NCI-H748 treated with DMSO at 0.1 percent for 48 hours (cell line): ENCODE data around the gene EMILIN3.

Source experiments
- DNase-seq: peaks from one replicate; lab custom pipeline; 2025; lab: John Stamatoyannopoulos, UW

The EMILIN3 gene

GRCh38 chr20:41391587-41392001 is 25.0 kb upstream of the EMILIN3 start:
- no peak for DNase-seq

GRCh38 chr20:41390889-41391288 is 24.3 kb upstream of the EMILIN3 start:
- DNase-seq = no peak

DNA sequence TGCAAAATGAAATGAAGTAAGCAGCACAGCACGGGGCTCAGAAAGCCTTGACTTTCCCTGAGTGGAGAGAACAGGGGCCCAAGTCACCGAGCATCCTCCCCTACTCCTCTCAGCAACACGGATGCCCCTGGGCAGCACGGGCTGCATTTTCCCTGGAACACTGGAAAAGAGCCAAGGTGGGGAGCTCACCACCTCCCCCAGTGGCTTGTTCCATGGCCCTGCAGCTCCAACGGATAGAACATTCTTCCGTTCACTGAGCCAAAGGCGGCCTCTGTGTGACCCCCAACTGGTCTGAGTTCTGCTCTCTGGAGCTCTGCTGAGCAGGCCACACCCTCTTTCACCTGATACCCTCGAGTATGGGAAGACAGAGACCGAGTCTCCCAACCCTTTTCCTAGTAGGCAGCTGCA is 20.8 kb upstream of the EMILIN3 start:
- DNase-seq = no peak

DNA sequence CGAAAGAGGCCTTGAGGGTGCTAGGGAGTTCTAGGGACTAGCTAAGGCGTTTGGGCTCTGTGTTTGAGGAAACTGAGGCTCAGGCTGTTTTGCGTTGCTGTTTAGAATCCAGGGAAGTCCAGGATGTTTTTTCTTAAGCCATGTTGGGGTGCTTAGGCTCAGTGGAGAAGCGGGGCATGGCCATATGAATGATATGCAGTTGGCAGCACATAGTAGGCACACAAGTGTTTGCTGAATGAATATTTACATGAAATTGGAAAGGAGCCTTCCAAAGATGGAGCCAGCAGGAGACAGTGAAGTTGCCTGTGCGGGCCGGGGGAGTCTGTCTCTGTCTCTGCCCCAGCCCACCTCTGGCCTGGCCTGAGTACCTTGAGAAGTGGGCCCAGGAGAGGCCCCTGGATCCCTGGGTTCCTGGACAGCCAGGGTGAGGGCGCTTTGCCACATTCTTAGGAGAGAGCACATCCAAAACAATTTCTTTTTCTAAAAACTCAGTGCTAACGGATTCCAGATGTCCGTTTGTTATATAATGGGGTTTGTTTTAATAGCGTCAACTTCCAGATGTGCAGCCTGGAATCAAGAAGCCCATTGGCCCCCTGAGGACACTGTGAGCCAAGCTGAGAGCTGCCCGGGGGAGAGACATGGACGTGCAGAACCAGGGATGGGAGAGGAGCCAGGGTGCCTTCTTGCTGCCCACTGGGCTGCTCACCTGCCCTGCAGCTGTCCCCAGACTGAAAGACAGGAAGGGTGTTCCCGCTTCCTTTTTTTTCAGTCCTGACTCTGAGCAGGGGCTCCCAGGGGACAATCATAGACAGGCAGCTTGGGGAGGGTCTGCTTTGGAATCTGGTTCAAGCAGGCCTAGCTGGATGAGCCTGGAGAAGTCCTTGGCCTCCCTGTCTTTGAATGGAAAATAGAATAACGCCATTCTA is 20.1 kb upstream of the EMILIN3 start:
- no peak for DNase-seq

GRCh38 chr20:41382791-41383305 is 16.2 kb upstream of the EMILIN3 start:
- DNase-seq = no peak

DNA sequence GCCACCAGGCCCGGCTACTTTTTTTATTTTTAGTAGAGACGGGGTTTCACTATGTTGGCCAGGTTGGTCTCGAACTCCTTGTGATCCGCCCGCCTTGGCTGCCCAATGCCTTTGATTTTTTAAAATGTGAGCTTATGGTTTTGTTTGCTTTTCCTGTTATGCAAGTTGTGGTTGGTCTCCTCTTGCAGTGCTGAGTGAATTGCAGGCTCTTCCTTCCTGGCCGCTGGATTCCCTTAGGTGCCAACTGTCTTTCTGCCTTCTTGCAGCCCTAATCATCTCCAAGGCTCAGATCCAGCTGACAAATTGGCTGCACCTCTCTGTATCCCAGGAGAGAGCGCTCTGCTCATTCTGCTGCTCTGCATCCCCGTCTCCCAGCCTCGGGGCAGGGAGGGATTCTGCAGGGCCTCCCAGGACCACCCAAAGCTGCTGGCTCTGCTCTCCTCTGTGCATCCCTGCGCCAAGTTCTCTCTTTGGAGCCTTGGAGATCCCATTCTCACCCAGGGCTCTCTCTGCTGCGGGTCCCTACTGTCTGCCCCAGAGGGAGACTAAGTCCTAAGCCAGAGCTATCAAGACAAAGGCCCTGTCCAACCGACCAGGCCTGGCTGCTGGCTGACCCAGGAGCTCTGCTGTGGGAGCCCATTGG is 14.1 kb upstream of the EMILIN3 start:
- no peak for DNase-seq

- no peak for DNase-seq
Measured at GRCh38 chr20:41379551-41379950, 12.9 kb upstream of the EMILIN3 start.

DNA sequence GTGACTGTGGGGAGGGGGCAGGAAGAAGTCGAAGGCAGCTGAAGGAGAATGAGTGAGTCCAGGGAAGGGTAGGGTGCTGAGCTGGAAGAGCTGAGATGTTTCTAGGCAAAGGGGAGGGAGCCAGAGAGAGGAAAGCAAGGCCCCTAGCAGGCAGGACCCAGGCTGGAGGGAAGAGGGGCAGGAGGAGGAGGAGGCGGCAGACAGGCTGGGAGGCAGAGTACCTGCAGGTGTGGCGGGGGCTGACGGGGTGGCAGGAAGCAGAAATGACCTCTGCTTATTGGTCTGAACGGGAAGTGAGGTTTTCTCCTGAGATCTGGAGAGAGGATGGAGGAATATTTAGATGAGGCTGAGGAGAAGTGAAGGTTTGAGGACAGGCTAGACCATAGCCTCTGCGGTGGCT is 10.7 kb upstream of the EMILIN3 start:
- no peak for DNase-seq

- DNase-seq = no peak
Measured at GRCh38 chr20:41376349-41376748, 9.7 kb upstream of the EMILIN3 start.

- no peak for DNase-seq
Measured at GRCh38 chr20:41375846-41376245, 9.2 kb upstream of the EMILIN3 start.

- DNase-seq = no peak
Measured at GRCh38 chr20:41373931-41374920, 7.6 kb upstream of the EMILIN3 start.

- DNase-seq = no peak
Measured at GRCh38 chr20:41373251-41373783, 6.7 kb upstream of the EMILIN3 start.

GRCh38 chr20:41371371-41371770 is 4.8 kb upstream of the EMILIN3 start:
- no peak for DNase-seq

- no peak for DNase-seq
Measured at GRCh38 chr20:41370176-41370575, 3.6 kb upstream of the EMILIN3 start.

DNA sequence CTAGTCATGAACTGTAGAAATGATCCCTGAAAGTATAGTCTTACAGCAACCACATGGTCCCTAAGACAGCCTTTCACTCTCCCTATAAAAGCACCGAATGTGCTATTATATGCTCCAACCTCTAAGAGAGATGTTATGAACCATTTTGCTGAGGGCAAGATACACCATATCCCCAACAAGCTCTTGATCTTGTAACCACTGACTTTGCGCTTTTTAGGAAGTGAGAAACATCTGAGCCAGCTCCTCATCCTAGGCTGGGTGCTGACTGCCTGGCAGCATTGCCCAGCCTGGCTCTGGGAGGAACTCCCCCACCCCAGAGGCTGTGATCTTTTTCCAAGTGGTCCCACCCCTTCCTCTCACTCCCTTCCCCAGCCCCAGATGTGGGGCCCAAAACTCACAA is 3.1 kb upstream of the EMILIN3 start:
- DNase-seq = no peak

- no peak for DNase-seq
Measured at GRCh38 chr20:41367956-41368355, 1.3 kb upstream of the EMILIN3 start.

- DNase-seq = no peak
Measured at GRCh38 chr20:41367393-41367695, 726 bp upstream of the EMILIN3 start.

DNA sequence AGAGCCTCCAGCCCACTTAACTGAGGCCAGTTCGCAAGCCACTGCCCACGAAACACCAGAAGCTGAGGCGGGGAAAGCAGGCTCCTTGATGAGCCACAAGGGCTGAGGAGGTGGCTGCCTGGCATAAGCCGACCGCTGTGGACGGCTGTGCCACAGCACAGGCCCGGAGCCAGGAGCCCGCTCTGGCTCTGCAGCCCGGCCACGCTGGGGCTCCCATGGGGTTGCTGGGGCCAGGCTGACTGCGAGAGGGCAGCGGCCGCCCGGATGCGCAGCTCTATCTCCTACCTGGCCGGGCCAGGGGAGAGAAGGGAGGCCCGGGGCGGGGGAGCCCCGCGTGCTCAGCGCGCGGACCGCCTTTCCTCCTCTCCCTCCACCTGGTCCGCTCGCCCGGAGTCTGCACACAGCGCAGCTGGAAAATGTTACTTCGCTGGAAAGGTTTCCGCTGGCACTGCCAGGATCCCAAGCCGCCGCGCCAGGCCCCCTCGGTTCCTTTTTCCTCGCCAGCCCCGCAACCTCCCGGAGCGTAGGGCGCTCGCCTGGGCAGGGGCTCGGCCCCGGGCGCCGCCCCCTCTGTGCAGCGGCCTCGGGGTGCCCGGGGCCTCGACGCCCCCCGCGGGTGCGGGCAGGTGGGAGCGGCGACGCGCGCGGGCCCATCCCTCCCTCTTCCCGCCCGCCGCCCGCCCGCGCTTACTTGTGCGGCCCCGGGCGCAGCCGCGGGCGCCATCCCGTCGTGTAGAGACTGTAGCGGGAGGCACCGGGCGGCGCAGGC is 657 bp downstream of the EMILIN3 start:
- no peak for DNase-seq

GRCh38 chr20:41364967-41365765 is 1.5 kb downstream of the EMILIN3 start:
- DNase-seq = no peak

GRCh38 chr20:41364236-41364855 is 2.3 kb downstream of the EMILIN3 start:
- no peak for DNase-seq
